Peyer's patch (tissue), 4 donors: Measurements from ENCODE around the gene BST2.

ENCODE experiments used
- POLR2A ChIP-seq, 2 donors: fragments of 450-650 bp; IDR thresholded peaks; one replicate each; pipeline ENCODE4 v1.5.1; 2017; ENCODE audit warnings: antibody characterized with exemption in 2 of 2, mild to moderate bottlenecking in 2 of 2, moderate library complexity in 2 of 2
- TF ChIP-seq, protein P1 (sequence below), 6 experiments: fragments of 450-650 bp in 4 of 6; fragments of 200-600 bp in 2 of 6; sonication (generic) in 1 of 6; IDR thresholded peaks; one replicate each; pipeline ENCODE4 v1.5.1; 2017 to 2019; ENCODE audit warnings: antibody characterized with exemption in 6 of 6, mild to moderate bottlenecking in 3 of 6, moderate library complexity in 1 of 6

DNA sequence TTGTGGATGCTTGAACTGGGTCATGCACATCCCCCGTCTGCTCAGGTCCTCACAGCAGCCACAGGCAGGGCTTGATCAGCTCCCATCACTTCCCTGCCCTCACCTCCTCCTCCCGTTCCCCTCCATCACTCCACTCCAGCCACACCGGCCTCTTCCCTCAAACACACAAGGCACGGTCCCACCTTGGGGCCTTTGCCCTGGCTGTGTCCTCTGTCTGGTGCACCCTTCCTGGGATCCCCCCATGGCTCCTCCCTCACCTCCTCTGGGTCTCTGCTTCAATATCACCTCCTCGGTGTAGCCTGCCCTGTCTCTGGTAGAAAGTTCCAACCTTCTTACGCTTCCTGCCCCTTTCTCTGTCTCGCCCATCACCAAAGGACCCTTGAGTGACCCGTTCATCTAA, 52.0 kb downstream of the BST2 start:
- no peak for TF ChIP-seq POLR2A (IDR thresholded peaks at IDR 0.05)
- TF ChIP-seq, protein P1, sequence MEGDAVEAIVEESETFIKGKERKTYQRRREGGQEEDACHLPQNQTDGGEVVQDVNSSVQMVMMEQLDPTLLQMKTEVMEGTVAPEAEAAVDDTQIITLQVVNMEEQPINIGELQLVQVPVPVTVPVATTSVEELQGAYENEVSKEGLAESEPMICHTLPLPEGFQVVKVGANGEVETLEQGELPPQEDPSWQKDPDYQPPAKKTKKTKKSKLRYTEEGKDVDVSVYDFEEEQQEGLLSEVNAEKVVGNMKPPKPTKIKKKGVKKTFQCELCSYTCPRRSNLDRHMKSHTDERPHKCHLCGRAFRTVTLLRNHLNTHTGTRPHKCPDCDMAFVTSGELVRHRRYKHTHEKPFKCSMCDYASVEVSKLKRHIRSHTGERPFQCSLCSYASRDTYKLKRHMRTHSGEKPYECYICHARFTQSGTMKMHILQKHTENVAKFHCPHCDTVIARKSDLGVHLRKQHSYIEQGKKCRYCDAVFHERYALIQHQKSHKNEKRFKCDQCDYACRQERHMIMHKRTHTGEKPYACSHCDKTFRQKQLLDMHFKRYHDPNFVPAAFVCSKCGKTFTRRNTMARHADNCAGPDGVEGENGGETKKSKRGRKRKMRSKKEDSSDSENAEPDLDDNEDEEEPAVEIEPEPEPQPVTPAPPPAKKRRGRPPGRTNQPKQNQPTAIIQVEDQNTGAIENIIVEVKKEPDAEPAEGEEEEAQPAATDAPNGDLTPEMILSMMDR (IDR thresholded peaks at IDR 0.05) = no peak
